DMS153 (cell line): ENCODE measurements around the gene CMTM6.
"Not testable (repeated sequence)": the region's sequence is repeated elsewhere in the genome, so short reads cannot be mapped to it uniquely, and the experiment has no call there.

ENCODE experiments used
- DNase-seq: peaks from one replicate; lab custom pipeline; 2025; lab: John Stamatoyannopoulos, UW

Gene CMTM6

GRCh38 chr3:32466808-32467207, 35.8 kb downstream of the CMTM6 start:
- DNase-seq = not testable (repeated sequence)

DNA sequence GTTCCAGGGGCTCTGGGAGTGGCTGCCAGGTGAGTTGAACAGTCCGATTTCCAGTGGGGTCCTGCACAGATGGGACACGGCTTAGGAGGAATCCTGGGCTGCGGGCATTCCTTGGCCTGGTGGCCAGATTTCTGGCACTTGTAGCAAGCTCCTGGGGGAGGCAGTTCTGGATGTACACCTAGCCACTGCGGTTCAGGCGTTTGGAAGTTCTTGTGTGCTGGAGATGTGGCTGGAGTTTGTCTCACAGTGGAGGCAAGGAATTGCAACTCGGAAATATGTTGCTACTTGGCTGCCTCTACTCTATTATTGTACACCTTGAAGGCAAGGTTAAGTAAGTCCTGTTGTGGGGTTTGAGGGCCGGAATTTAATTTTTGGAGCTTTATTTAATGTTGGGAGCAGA, 37.9 kb downstream of the CMTM6 start:
- not testable (repeated sequence) for DNase-seq

- not testable (repeated sequence) for DNase-seq
Measured at GRCh38 chr3:32463415-32463814, 39.2 kb downstream of the CMTM6 start.

DNA sequence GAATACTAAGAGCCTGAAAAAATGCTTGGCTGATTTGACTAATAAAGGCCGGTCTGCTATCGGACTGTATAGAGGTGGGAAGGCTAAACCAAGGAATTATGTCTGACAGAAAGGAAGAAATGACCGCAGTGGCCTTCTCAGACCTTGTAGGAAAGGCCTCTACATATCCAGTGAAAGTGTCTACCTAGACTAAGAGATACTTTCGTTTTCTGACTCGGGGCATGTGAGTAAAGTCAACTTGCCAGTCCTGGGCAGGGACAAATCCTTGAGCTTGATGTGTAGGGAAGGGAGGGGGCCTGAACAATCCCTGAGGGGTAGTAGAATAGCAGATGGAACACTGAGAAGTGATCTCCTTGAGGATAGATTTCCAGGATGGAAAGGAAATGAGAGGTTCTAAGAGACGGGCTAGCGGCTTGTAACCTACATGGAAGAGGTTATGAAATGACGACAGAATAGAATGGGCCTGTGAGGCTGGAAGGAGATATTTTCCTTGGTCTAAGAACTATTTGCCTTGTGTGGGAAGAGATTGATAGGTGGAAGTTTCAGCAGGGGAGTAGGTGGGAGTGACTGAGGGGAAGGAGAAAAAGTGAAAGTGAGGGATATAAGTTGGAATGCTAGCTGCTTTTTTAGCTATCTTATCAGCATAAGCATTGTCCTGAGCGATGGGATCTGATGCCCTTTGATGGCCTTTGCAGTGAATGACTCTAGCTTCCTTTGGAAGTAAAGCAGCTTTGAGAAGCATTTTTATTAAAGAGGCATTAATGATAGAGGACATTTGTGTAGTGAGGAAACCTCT, 40.3 kb downstream of the CMTM6 start:
- not testable (repeated sequence) for DNase-seq

GRCh38 chr3:32460817-32461496, 41.7 kb downstream of the CMTM6 start:
- not testable (repeated sequence) for DNase-seq

GRCh38 chr3:32460031-32460749, 42.5 kb downstream of the CMTM6 start:
- DNase-seq = peak; percentile 14

- DNase-seq = no peak
Measured at GRCh38 chr3:32459450-32459849, 43.2 kb downstream of the CMTM6 start.

DNA sequence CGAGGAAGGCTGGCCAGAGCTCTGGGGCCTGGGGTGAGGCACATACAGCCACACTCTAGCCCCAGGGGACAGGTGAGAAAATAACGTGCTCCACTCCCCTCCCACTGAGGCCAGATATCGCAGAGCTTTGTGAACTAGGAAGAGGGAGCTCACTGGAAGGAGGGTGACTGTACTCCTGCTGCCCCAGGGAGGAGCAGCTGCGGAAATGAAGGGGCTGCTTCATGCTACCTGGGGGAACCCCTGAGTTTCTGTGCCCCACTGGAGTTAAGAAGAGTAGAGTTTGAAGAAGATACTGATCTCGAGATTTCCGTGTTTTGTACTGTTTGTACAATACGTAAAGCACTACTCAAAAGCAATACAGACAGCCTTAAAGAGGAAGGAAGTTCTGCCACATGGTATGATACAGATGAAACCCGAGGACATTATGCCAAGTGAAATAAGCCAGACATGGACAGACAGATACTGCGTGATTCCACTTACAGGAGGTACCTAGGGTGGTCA, 44.6 kb downstream of the CMTM6 start:
- DNase-seq = no peak

DNA sequence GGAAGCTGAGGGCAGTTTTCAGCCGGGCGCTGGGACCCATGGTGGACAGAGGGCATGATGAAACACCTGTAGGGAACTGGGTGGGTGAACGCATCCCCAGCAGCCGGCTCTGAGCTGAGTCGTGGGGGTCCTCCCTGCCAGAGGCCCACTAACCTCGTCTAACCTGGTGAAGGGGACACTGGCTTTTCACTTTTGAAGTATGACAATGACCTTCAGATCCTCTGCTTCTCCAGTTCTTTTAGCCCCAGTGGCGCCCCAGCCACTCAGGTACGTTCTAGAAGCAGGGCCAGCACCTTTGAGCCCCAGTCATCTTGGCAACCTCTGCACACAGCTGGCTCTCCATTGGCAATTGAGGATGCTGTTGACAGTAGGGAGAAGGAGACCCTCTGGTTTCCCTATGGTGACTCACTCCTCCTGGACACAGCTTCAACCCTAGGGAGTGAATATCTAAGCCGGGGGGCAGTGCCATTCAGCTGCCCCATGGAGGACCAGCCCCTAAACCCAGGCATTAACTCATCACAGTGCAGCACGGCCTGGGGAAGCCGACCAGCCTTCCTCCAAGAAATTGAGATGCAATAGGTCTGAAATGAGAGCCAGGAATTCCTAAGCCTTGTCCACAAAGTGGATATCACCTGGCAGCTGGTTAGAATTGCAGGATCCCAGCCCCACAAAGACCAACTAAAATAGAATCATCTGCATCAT, 46.1 kb downstream of the CMTM6 start:
- no peak for DNase-seq

- DNase-seq = no peak
Measured at GRCh38 chr3:32455609-32456428, 46.8 kb downstream of the CMTM6 start.

DNA sequence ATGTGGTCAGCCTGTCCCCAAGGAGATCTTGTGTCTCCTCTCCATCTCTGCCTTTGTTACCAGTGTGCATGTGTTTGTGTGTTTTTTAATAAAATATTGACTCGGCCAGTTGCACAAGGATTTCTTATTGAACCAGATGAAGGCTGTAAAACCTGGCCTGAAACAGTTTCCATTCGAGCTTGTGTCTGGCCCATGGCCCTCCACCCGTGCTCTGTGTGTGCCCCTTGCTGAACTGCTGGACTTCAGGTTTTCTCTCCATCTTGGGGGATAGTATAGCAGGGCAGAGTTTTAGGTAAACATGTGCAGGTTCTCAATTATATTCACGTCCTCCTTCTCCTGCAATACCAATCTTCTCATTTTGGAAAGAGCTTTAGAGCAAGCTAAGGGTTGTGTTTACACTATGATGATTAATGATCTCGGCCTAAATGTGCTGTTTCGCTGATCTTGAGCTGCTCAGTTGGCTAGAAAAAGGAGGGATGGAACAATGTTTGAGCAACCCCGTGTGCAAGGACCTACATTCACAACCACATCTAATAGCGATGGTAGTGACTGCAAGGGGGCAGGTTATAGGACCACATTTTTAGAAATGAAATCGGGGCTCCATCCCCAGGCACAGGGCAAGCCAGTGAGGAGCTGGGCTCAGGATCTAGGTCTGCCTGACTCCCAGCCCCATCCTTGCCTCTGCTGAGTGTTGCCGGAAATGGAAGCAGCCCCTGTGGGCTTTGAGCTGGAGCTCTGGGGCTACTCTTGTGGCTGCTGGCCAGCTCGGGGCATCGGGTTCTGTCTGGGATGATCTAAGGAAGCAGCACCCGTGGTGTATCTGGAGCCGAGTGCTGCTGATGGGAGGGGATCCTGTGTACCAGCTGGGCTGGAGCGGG, 47.7 kb downstream of the CMTM6 start:
- no peak for DNase-seq

GRCh38 chr3:32454111-32454510, 48.5 kb downstream of the CMTM6 start:
- DNase-seq = no peak

- no peak for DNase-seq
Measured at GRCh38 chr3:32453346-32453745, 49.3 kb downstream of the CMTM6 start.

DNA sequence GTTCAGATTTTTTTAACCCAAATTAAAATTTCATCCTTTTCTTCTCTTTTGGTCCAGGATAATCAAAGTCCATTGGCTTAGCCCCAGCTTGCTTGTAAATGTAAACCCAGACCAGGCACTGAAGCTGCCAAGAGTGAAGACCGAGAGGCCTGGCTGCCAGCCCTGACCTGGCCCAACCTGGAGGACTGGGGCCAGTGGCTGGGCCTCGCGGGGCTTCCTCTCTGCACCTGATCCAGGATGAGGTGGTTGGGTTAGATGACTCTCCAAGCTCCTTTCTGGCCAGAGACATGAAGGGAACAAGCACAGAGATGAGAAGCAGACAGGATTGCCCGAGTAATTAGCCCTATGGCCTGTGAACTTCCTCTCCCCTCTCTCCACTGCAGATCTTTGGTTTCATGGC, 50.6 kb downstream of the CMTM6 start:
- DNase-seq = no peak

GRCh38 chr3:32450992-32451659, 51.5 kb downstream of the CMTM6 start:
- DNase-seq = no peak

DNA sequence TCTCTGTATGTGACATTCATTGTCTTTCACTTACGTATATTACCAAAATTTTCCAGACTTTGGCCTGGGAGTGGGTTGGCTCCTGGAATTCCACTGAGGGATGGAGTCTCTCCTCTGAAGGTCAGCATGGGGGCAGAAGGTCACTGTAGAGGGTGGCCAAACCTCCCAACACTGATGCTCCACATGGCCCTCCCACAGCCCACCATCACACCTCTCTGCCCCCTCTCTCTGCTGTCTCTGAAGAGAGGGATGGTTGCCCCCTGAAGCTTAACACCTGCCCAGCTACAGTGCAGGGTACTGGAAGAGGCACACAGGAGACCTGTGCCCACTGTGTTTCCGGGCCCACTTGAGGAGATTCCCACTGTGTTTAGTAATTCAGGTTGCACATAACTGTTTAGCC, 52.2 kb downstream of the CMTM6 start:
- DNase-seq = no peak

DNA sequence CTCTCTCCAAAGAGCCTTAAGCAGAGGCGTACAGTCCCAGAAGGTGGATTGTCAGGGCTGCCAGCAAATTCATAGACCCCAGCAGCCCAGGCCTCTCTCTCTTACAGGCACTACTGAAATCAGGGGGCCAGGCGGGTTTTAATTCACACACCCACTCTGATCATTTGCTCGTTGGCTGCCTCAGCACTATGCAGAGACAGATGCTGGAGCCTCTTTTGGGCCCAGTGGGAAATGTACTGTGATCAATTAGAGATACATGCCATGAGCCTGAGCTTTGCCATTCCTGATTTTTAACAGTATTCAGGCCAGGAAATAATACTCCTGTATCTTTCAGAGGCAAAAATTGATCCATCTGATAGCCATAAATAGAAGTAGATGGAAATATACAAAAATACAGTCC, 53.0 kb downstream of the CMTM6 start:
- DNase-seq = no peak

DNA sequence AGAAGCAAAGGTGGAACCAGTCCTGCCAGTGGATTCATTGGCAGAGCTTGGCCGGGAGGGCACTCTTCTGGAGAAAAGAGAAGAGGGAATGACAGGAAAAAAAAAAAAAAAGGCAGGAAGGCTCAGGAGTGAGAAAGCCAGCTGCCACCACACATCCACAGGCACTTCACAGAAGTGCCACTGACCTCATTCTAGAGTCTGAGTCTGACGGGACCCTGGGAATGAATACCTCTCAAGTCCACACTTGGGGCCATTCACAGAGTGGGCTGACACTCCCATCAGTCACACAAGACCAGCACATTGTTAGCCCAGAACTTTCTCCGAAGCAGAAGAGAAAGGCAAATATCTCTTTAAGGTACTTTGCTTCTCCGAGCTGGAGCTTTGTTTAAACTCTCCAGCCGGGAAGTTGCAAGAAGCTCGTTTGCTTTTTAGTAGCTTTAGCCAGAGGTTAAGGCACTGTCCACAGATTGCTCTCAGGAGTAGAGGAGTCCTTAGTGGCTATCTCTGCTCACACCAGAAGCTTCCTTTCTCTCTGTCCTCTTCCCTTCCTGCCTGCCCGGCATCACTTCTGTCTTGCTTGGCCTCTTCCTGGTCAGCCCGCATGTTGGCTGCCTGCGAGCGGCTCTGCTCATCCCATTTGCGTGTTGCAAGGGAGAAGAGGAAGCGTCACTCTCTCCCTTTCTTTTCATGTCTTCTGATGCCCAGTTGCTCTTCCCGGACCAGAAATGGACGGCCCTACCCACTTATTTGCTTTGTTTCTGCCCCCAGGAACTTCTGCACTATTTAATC, 53.8 kb downstream of the CMTM6 start:
- DNase-seq = no peak
